SK-N-SH (cell line): Measurements from ENCODE around the gene GNAL. TPM values are rescaled to one million over a fixed set of nuclear protein-coding genes. Genes with fewer than 3 reads are reported as not detected.

ENCODE experiments used
- CTCF ChIA-PET: fragments of 300-600, 350-600 bp; formaldehyde crosslinking; extraction: SDS; loops from one replicate; lab custom pipeline; 2021; lab: Yijun Ruan, JAX
- POLR2A ChIA-PET: fragments of 350-600 bp; sonication (Branson Sonifier 250); formaldehyde crosslinking; extraction: SDS; loops from one replicate; lab custom pipeline; 2020; ENCODE audit warnings: antibody characterized with exemption, inconsistent platforms; lab: Yijun Ruan, JAX
- DNase-seq: peaks from one replicate; pipeline ENCODE4 v3.0.0; 2012
- H2AFZ ChIP-seq: fragments of 200-600 bp; sonication (generic); 2 replicates; pipeline ENCODE4 v1.8.1; 2016; ENCODE audit warnings: antibody characterized with exemption, mild to moderate bottlenecking, low read depth
- H3F3A ChIP-seq: fragments of 200-600 bp; sonication (generic); replicated peaks from 2 replicates; pipeline ENCODE3; 2016; ENCODE audit warnings: antibody characterized with exemption, mild to moderate bottlenecking; ENCODE audit not compliant: insufficient read depth
- H3K27ac ChIP-seq, 2 experiments: fragments of 200-500 bp in 1 of 2; fragments of 200-600 bp in 1 of 2; sonication (Bioruptor generic) in 1 of 2; sonication (generic), shearing (Covaris generic) in 1 of 2; 2 replicates each; pipeline versions ENCODE4 v1.5.1 to v1.6.1; 2014 to 2016; ENCODE audit warnings: low read depth in 2 of 2, inconsistent platforms in 1 of 2, low read length in 1 of 2, mild to moderate bottlenecking in 1 of 2, mixed read lengths in 1 of 2
- H3K27me3 ChIP-seq: fragments of 200-600 bp; sonication (generic), shearing (Covaris generic); 2 replicates; pipeline ENCODE4 v1.6.1; 2016; ENCODE audit warnings: mixed run types; ENCODE audit not compliant: insufficient read depth
- H3K36me3 ChIP-seq, 2 experiments: fragments of 200-500 bp in 1 of 2; fragments of 200-600 bp in 1 of 2; sonication (Bioruptor generic) in 1 of 2; sonication (generic) in 1 of 2; replicated peaks in 1 of 2; 2 replicates each; pipeline versions ENCODE3 to v1.5.1; 2014 to 2016; ENCODE audit warnings: low read length in 1 of 2, mild to moderate bottlenecking in 1 of 2; ENCODE audit not compliant: insufficient read depth in 2 of 2, control insufficient read depth in 1 of 2
- H3K4me1 ChIP-seq, 2 experiments: fragments of 200-500 bp in 1 of 2; fragments of 200-600 bp in 1 of 2; sonication (Bioruptor generic) in 1 of 2; sonication (generic), shearing (Covaris generic) in 1 of 2; 2 replicates each; pipeline versions ENCODE4 v1.5.1 to v1.6.1; 2014 to 2016; ENCODE audit warnings: low read depth in 1 of 2, low read length in 1 of 2, mixed run types in 1 of 2; ENCODE audit not compliant: insufficient read depth in 2 of 2, control insufficient read depth in 1 of 2
- H3K4me2 ChIP-seq: fragments of 200-600 bp; sonication (generic), shearing (Covaris generic); 2 replicates; pipeline ENCODE4 v1.6.1; 2017; ENCODE audit warnings: mixed run types
- H3K4me3 ChIP-seq, 2 experiments: fragments of 200-500 bp in 1 of 2; fragments of 200-600 bp in 1 of 2; sonication (Bioruptor generic) in 1 of 2; sonication (generic), shearing (Covaris generic) in 1 of 2; 2 replicates each; pipeline versions ENCODE4 v1.5.1 to v1.8.1; 2014 to 2016; ENCODE audit warnings: low read depth in 2 of 2, inconsistent platforms in 1 of 2, low read length in 1 of 2, mild to moderate bottlenecking in 1 of 2, mixed read lengths in 1 of 2, moderate library complexity in 1 of 2
- H3K79me2 ChIP-seq: fragments of 200-600 bp; sonication (generic); 2 replicates; pipeline ENCODE4 v1.8.1; 2017; ENCODE audit warnings: mild to moderate bottlenecking; ENCODE audit not compliant: insufficient read depth
- H3K9ac ChIP-seq: fragments of 200-600 bp; sonication (generic); 2 replicates; pipeline ENCODE4 v1.6.1; 2017; ENCODE audit warnings: mixed run types
- H3K9me2 ChIP-seq: fragments of 200-600 bp; sonication (generic); 2 replicates; pipeline ENCODE4 v1.6.1; 2017; ENCODE audit warnings: mixed run types
- H3K9me3 ChIP-seq: fragments of 200-600 bp; sonication (generic); 2 replicates; pipeline ENCODE4 v1.6.1; 2017; ENCODE audit warnings: mixed run types, mild to moderate bottlenecking, moderate library complexity
- H4K20me1 ChIP-seq: fragments of 200-600 bp; sonication (generic); 2 replicates; pipeline ENCODE4 v1.6.1; 2017; ENCODE audit warnings: mild to moderate bottlenecking, mixed run types; ENCODE audit not compliant: insufficient read depth
- CTCF ChIP-seq: fragments of 200-600 bp; sonication (generic); IDR thresholded peaks from 2 replicates; pipeline ENCODE4 v1.6.1; 2017; ENCODE audit warnings: antibody characterized with exemption, mild to moderate bottlenecking, moderate library complexity
- ELF1 ChIP-seq: IDR thresholded peaks from 2 replicates; pipeline ENCODE4 v1.4.0; 2012
- EP300 ChIP-seq, 2 experiments: IDR thresholded peaks; 2 replicates each; pipeline versions ENCODE4 v1.4.0 to v1.6.1; 2012; ENCODE audit warnings: borderline replicate concordance in 1 of 2, low read depth in 1 of 2, low read length in 1 of 2
- EZH2phosphoT487 ChIP-seq: fragments of 200-600 bp; sonication (generic); IDR thresholded peaks from 2 replicates; pipeline ENCODE4 v1.6.1; 2017; ENCODE audit warnings: low read depth, mixed run types, mild to moderate bottlenecking, antibody characterized with exemption, moderate library complexity, borderline replicate concordance
- FOSL2 ChIP-seq: IDR thresholded peaks from 2 replicates; pipeline ENCODE4 v1.4.0; 2012; ENCODE audit warnings: low read depth, mild to moderate bottlenecking, moderate library complexity, borderline replicate concordance
- GABPA ChIP-seq: IDR thresholded peaks from 2 replicates; pipeline ENCODE4 v1.4.0; 2012; ENCODE audit warnings: low read depth, mild to moderate bottlenecking
- IRF3 ChIP-seq: fragments of 150-350 bp; IDR thresholded peaks from 2 replicates; pipeline ENCODE4 v1.6.1; 2016; ENCODE audit warnings: mild to moderate bottlenecking, low read depth, low read length
- MEF2A ChIP-seq: IDR thresholded peaks from 2 replicates; pipeline ENCODE4 v1.4.0; 2012; ENCODE audit warnings: low read depth, borderline replicate concordance
- NFIC ChIP-seq: IDR thresholded peaks from 2 replicates; pipeline ENCODE4 v1.4.0; 2012; ENCODE audit warnings: borderline replicate concordance
- NRF1 ChIP-seq: IDR thresholded peaks from 2 replicates; pipeline ENCODE4 v1.6.1; 2012; ENCODE audit warnings: low read depth, mild to moderate bottlenecking, low read length
- PBX3 ChIP-seq: IDR thresholded peaks from 2 replicates; pipeline ENCODE4; 2012
- POLR2AphosphoS5 ChIP-seq: IDR thresholded peaks from 2 replicates; pipeline ENCODE4 v1.6.1; 2012; ENCODE audit warnings: low read depth, low read length
- RAD21 ChIP-seq: IDR thresholded peaks from 2 replicates; pipeline ENCODE4 v1.6.1; 2012; ENCODE audit warnings: mild to moderate bottlenecking, low read length
- RCOR1 ChIP-seq: fragments of 150-350 bp; IDR thresholded peaks from 2 replicates; pipeline ENCODE4 v1.6.1; 2017; ENCODE audit warnings: antibody characterized with exemption, low read length
- RFX5 ChIP-seq: IDR thresholded peaks from 2 replicates; pipeline ENCODE4 v1.6.1; 2012; ENCODE audit warnings: mild to moderate bottlenecking, improper control_type of control experiment, low read length
- RXRA ChIP-seq: IDR thresholded peaks from 2 replicates; pipeline ENCODE4 v1.4.0; 2012; ENCODE audit warnings: low read depth, mild to moderate bottlenecking, borderline replicate concordance
- SIN3A ChIP-seq: IDR thresholded peaks from 2 replicates; pipeline ENCODE4 v1.6.1; 2012; ENCODE audit warnings: low read depth, mild to moderate bottlenecking, low read length, moderate library complexity, borderline replicate concordance
- SMC3 ChIP-seq: IDR thresholded peaks from 2 replicates; pipeline ENCODE4 v1.6.1; 2012; ENCODE audit warnings: low read depth, low read length, improper control_type of control experiment
- TCF12 ChIP-seq: IDR thresholded peaks from 2 replicates; pipeline ENCODE4 v1.4.0; 2012
- USF2 ChIP-seq: fragments of 150-350 bp; IDR thresholded peaks from 2 replicates; pipeline ENCODE4 v1.6.1; 2017; ENCODE audit warnings: antibody characterized with exemption, low read length, low read depth, borderline replicate concordance
- YY1 ChIP-seq: IDR thresholded peaks from 2 replicates; pipeline ENCODE4 v1.4.0; 2012; ENCODE audit warnings: low read depth, mild to moderate bottlenecking
- WGBS: methylation state at CpG from one replicate; pipeline ENCODE4 v1.1.6; 2017; ENCODE audit warnings: low lambda C conversion rate; 5-methylcytosine and 5-hydroxymethylcytosine counted together
- polyA plus RNA-seq, 3 experiments: library from polyadenylated mRNA; depleted of rRNA; stranded (reverse); fragments of >200 nt; gene quantifications; 2 replicates each; pipeline ENCODE4 v1.2.3, GENCODE V29; 2012
- TF ChIP-seq, protein P1 (sequence below): IDR thresholded peaks from 2 replicates; pipeline ENCODE4 v1.4.0; 2012; ENCODE audit warnings: low read depth

The GNAL gene
- polyA plus RNA-seq, 1 of the 3 experiments (the other 2 are of a cell fraction): 0.13 TPM

- H3K4me3 ChIP-seq: no peak overlapping the region
- no peak overlapping the region for H3K27ac ChIP-seq
- ChIA-PET CTCF (interaction anchor here (0.8 to 1.1 kb wide), 3 partner anchors 16 to 280 kb away, joined by 3 to 4 read pairs (median 3); no protein-coding TSS in a partner anchor), POLR2A (interaction anchor here (1.0 kb wide), 1 partner anchor 92 kb away, joined by 3 read pairs; no protein-coding TSS in a partner anchor)
- no peaks in the 10 kb centered on the region for H3K9me2 ChIP-seq
- H3K27me3 ChIP-seq: peaks cover 66% of the 10 kb centered on the region
- H3K4me1 ChIP-seq: no peaks in the 10 kb centered on the region
- H3K9me3 ChIP-seq: no peaks in the 10 kb centered on the region
- H3K36me3 ChIP-seq: no peaks in the 10 kb centered on the region
- H3K4me2 ChIP-seq: no peak overlapping the region
- TF ChIP-seq FOSL2 (no peak), NRF1 (no peak), RFX5 (no peak), RCOR1 (no peak), SIN3A (no peak), GABPA (no peak), ELF1 (no peak), EP300 (IDR thresholded peaks at IDR 0.05; ENCODE audit: borderline replicate concordance in 1 of 2, low read depth in 1 of 2, low read length in 1 of 2) (no peak), PBX3 (no peak), USF2 (no peak)
- TF ChIP-seq, protein P1, sequence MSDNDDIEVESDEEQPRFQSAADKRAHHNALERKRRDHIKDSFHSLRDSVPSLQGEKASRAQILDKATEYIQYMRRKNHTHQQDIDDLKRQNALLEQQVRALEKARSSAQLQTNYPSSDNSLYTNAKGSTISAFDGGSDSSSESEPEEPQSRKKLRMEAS: no peak
- no peak for DNase-seq
- no peaks in the 10 kb centered on the region for H3K79me2 ChIP-seq
- no peaks in the 10 kb centered on the region for H4K20me1 ChIP-seq
- H3K9ac ChIP-seq: no peak overlapping the region
- WGBS: 10% methylated on average over 8 of the region's 8 CpGs
- H3F3A ChIP-seq: no peaks in the 10 kb centered on the region
- no peak overlapping the region for H2AFZ ChIP-seq
These were observed 60.2 kb downstream of the GNAL start for GRCh38 chr18:11749305-11749704.

DNA sequence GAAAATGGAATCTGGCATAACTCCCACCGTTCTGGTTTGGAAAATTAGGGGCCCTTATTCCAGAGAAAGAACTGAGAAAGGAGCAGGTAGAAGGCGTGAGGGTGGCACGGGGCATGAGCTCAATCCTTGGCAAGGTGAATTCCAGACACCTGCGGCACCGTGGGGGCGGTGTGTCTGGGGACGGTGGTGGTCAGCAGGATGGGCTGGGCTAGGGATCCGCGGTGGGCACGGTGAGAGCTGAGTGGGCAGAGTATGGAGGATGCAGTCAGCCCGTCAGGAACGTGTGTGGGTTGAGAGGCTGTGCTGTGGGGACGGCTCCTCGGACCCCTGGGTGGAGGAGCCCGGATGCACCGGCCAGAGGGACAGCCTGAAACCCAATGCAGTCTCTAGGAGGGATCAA, 61.1 kb downstream of the GNAL start:
- Histone ChIP-seq H3K4me1 (no peaks in the 10 kb centered on the region), H3K4me2 (no peak overlapping the region), H4K20me1 (no peaks in the 10 kb centered on the region), H3K27ac (no peak overlapping the region), H3K4me3 (no peak overlapping the region), H3F3A (no peaks in the 10 kb centered on the region), H2AFZ (no peak overlapping the region), H3K27me3 (peaks cover 67% of the 10 kb centered on the region), H3K9me3 (no peaks in the 10 kb centered on the region), H3K9me2 (no peaks in the 10 kb centered on the region), H3K9ac (no peak overlapping the region), H3K36me3 (no peaks in the 10 kb centered on the region), H3K79me2 (no peaks in the 10 kb centered on the region)
- ChIA-PET POLR2A (interaction anchor here (1.0 kb wide), 1 partner anchor 91 kb away, joined by 3 read pairs; no protein-coding TSS in a partner anchor), CTCF (interaction anchor here (1.0 to 1.1 kb wide), 2 partner anchors 17 to 188 kb away, joined by 3 to 4 read pairs; no protein-coding TSS in a partner anchor)
- no peak for DNase-seq
- 17% methylated on average over 14 of the region's 16 CpGs for WGBS
- TF ChIP-seq TCF12 (no peak), CTCF (no peak), NFIC (no peak), IRF3 (no peak), PBX3 (no peak), POLR2AphosphoS5 (no peak), EZH2phosphoT487 (no peak), EP300 (IDR thresholded peaks at IDR 0.05; ENCODE audit: borderline replicate concordance in 1 of 2, low read depth in 1 of 2, low read length in 1 of 2) (no peak), YY1 (no peak), RXRA (no peak), USF2 (no peak), SMC3 (no peak), MEF2A (no peak), RAD21 (no peak)
